Measurements from ENCODE around the gene RPP40.
"Not testable (repeated sequence)": the region's sequence is repeated elsewhere in the genome, so short reads cannot be mapped to it uniquely, and the experiment has no call there.

The RPP40 gene

GRCh38 chr6:5014072-5014561 is 10.3 kb upstream of the RPP40 start:
- no peak for DNase-seq (ENCODE audit: low read depth)

GRCh38 chr6:5012519-5012918 is 8.7 kb upstream of the RPP40 start:
- DNase-seq (ENCODE audit: low read depth) = peak; percentile 51

- DNase-seq (ENCODE audit: low read depth) = no peak
Measured at GRCh38 chr6:5011346-5011745, 7.5 kb upstream of the RPP40 start.

- no peak for DNase-seq (ENCODE audit: low read depth)
Measured at GRCh38 chr6:5007531-5007930, 3.7 kb upstream of the RPP40 start.

- DNase-seq (ENCODE audit: low read depth) = no peak
Measured at GRCh38 chr6:5006222-5006621, 2.4 kb upstream of the RPP40 start.

GRCh38 chr6:5005038-5005433 is 1.2 kb upstream of the RPP40 start:
- DNase-seq (ENCODE audit: low read depth) = not testable (repeated sequence)

- DNase-seq (ENCODE audit: low read depth) = no peak
Measured at GRCh38 chr6:5004373-5005037, 668 bp upstream of the RPP40 start.

- DNase-seq (ENCODE audit: low read depth) = no peak
Measured at GRCh38 chr6:4999586-4999985, 4.3 kb downstream of the RPP40 start.

GRCh38 chr6:4997862-4998261 is 6.0 kb downstream of the RPP40 start:
- DNase-seq (ENCODE audit: low read depth) = no peak

GRCh38 chr6:4994741-4995140 is 9.1 kb downstream of the RPP40 start:
- no peak for DNase-seq (ENCODE audit: low read depth)

- no peak for DNase-seq (ENCODE audit: low read depth)
Measured at GRCh38 chr6:4987432-4987831, 16.4 kb downstream of the RPP40 start.

- no peak for DNase-seq (ENCODE audit: low read depth)
Measured at GRCh38 chr6:4986999-4987398, 16.8 kb downstream of the RPP40 start.

GRCh38 chr6:4983322-4983721 is 20.5 kb downstream of the RPP40 start:
- no peak for DNase-seq (ENCODE audit: low read depth)

- DNase-seq (ENCODE audit: low read depth) = no peak
Measured at GRCh38 chr6:4981761-4982160, 22.1 kb downstream of the RPP40 start.

GRCh38 chr6:4979426-4979825 is 24.4 kb downstream of the RPP40 start:
- no peak for DNase-seq (ENCODE audit: low read depth)

GRCh38 chr6:4977468-4977867 is 26.4 kb downstream of the RPP40 start:
- no peak for DNase-seq (ENCODE audit: low read depth)

- no peak for DNase-seq (ENCODE audit: low read depth)
Measured at GRCh38 chr6:4975506-4975905, 28.3 kb downstream of the RPP40 start.

- no peak for DNase-seq (ENCODE audit: low read depth)
Measured at GRCh38 chr6:4974962-4975361, 28.9 kb downstream of the RPP40 start.

GRCh38 chr6:4973982-4974745 is 29.7 kb downstream of the RPP40 start:
- DNase-seq (ENCODE audit: low read depth) = no peak

GRCh38 chr6:4973415-4973814 is 30.4 kb downstream of the RPP40 start:
- DNase-seq (ENCODE audit: low read depth) = no peak

GRCh38 chr6:4972438-4972837 is 31.4 kb downstream of the RPP40 start:
- DNase-seq (ENCODE audit: low read depth) = no peak

- DNase-seq (ENCODE audit: low read depth) = no peak
Measured at GRCh38 chr6:4971851-4972250, 32.0 kb downstream of the RPP40 start.

- DNase-seq (ENCODE audit: low read depth) = no peak
Measured at GRCh38 chr6:4970739-4971395, 33.0 kb downstream of the RPP40 start.
